SIG-M5 (cell line): ENCODE data around the gene AGO3.
"Not testable (repeated sequence)": the region's sequence is repeated elsewhere in the genome, so short reads cannot be mapped to it uniquely, and the experiment has no call there.

ENCODE experiments used
- DNase-seq: peaks from one replicate; lab custom pipeline; 2025; lab: John Stamatoyannopoulos, UW

Gene AGO3

DNA sequence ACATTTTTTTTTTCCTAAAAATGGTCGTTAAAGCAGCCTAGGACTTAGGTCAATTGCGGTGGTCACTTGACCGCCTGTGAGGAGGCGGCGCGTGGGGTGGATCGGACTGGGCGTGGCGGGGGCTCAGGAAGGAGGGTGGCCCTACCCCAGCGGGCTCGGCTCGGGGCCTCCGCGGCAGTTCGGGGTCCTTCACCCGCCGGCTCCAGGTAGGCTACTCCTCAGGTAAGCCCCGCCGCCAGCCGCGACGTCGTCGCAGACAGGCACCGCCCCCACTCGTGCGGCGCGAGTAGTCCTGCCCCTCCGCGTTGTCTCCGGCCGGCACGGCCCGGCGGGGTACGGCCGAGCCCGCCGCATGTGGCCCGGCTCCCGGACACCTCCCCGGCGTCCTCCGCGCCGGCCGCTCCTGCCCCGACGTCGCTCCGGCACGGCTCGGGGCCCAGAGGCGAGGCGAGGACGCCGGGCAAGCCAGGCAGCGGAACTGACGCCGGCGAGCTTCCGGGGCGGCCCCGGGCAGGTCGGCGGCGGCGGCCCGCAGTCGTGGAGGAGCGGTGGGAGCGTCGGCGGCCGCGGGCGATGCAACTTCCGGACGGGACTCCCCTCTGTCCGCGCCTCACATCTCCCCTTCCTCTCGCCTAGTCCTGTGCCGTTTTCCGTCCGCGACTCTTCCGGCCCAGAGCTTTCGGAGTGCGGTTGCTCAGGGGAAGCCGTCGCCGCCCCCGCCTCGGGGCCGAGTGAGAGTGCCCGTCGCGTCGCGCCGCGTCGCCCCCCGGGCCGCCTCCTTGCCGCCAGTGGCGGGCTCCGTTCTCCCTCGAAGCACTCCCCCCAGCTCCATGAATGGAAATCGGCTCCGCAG, at the start of gene AGO3:
AGO3 (plus strand) TSS at position 513 of the 853 bp plus-strand sequence; CDS start at position 835, 322 bp downstream.
- DNase-seq, result peak; percentile 51

DNA sequence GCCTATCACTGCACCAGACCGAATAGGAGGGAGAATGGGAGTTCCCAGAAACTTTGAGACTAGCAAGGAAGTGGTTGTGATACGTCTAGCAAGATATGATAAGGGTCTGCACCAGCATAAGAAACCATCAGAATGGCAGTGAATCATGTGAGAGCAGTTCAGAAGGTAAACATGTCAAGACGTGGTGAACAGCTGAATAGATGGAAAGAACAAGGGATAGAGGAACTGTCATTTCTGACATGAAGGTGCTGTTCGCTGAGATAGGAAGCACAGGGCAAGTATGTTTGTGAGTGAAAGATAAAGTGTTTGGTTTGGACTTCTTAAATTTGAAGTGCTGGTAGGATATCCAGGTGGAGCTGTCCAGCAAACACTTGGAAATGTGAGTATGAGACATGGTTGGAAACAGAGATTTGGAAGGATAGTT, 49.0 kb upstream of the AGO3 start:
- DNase-seq, result no peak

DNA sequence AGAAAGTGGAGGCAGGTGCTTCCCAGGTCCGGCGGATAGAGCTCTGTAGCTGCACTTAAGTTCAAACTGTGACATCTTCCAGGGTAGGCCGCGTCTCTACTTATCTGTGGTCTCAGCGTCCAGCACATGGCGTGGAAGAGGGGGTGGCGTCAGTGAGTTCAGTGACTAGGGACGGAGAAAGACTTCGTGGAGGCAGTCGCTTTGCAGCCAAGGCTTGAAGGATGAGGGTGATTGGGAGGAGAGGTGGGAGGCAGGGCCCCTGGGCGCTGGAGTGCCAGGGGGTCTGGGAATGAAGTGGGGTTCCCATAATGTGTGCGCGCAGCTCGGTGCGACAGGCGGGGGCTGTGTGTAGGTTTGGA, 48.3 kb upstream of the AGO3 start:
- DNase-seq, result no peak

DNA sequence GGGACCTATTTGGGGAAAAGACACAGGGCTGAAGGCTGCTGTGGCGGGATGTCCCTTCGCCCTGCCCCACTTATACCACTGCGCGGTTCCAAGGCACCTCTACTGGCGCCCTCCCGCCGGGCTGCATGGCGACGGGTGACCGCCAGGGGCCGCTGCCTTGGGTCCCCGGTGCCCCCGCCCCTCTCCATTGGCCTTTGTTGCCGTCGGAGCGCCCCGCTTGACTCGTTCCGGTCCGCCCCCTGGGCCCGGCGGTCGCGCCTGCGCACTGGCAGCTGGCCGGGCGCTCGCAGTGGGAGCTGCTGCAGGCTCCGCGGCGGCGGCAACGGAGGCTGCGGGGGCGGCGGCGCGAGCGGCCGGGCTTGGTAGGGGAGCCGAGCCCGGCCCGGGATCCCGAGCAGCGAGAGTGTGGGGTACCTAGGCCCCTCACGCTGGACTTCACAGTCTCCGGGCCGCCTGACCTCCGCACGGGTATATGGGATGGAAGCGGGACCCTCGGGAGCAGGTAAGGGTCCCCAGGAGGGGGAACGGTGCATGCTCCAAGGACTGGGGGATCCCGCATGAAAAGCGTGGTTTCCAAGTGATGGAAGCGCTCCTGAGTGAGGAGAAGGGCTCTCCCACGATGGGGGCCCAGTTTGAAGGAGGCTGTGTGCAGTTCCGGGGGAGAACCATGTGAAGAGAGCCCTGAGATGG, 47.8 kb upstream of the AGO3 start, which contains the start of gene AGO1:
AGO1 (plus strand) TSS at position 265 of the 690 bp plus-strand sequence; CDS start at position 478, 213 bp downstream.
- DNase-seq, result peak; percentile 38

DNA sequence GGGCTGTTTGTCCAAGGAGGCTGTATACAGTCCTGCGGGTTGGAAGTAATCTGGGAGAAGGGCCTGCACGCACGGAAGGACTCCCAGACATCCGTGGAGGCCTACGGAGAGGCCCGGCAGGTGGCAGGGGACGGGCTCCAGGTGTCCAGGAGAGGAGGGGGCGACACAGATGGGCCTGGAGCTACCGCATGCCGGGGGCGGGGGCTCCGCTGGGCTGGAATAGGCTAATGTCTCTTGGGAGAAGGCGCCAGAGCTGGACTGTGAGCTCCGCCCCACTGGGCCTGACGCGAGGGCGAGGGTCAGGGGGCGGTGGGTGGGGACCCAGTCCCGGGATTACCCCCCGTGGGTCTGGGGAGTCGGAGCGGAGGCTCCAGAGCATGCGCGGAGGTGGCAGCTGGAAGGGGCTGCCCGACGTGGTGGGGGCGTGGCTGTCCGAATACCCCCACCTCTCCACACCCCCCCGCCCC, 47.2 kb upstream of the AGO3 start:
- DNase-seq, result no peak

DNA sequence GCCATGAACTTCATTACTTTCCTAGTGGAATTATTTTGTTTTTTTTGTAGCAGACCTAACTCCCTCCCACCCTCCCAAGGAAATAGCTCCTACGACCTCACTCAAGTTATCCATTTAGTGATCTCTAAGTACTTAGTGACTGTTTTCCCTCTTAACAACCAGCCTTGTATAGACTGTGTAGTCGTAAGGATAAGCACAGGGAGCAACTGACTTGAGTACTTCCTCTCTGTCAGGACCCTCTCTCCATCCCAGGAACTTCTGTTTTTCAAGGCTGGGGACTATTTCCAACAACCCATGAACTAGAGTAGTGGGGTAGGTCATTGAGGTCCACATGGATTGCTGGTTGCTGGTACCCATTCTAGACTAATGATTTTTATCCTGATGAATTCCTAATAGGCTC, 46.0 kb upstream of the AGO3 start:
- no peak for DNase-seq

DNA sequence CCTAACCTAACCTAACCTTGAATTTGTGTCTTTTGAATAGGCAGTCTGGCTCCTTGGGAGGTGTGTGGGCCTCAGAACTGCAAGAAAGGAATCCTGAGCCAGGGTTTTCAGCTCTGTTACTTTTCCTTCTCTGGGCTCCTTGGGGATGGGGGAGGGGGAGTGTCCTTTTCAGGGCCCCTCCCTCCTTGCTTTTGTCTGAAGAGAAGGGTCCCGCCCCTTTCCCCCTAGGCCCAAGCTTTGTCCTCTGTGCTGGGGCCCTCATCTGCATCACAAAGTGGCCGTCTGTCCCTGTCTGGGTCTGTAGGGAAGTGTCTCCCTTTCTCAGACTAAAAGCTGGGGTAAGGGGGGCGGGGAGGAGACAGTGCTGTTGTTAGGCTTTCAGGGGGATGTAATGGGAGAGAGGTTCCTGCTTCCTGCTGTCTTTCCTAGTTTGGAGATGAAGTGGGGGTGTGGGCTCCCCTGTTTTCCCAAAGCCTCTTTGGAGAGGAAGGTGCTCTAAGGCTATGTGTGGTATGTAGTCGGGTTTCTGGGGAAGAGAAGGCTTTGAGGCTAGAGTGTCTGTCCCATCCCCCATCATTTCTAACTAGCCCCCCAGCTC, 44.8 kb upstream of the AGO3 start:
- no peak for DNase-seq

DNA sequence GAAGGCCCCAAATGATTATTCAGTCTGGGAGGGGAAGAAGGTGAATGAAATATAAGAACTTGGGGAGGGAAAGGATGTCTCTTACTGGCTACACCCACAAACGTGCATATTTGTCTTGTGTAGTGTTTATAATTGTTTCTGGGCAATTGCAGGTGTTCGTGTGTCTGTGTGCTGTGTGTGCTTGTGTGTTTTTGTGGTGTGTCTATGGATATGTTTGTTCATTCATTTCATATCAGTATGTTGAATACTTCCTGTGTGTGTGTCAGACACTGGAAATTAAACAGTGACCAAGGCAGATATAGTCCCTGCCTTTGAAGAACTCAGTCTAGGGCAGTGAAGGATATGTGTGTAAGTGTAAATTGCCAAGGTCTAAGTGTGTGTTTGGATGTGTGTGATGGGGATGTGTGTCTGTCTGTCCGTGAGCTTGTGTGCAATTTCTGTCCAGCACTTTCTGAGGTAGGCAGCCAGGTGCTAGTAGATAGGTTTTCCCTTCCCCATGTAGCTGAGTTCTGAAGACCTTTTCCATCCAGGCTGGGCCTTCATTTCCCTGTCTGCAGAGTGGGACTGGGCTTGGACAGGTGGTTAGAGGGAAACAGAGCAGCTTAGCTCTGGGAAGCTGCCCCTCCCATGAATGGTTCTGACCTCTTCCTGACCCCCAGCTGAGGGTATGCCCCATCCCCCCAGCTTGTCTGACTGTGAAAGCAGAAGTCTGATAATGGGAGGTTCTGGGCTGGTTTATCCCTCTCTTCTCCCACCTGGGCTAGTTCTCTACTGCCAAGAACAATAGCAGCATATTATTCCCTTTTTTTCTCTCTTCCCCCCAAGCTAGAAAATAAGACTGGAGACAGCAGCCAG, 44.1 kb upstream of the AGO3 start:
- DNase-seq, result no peak

DNA sequence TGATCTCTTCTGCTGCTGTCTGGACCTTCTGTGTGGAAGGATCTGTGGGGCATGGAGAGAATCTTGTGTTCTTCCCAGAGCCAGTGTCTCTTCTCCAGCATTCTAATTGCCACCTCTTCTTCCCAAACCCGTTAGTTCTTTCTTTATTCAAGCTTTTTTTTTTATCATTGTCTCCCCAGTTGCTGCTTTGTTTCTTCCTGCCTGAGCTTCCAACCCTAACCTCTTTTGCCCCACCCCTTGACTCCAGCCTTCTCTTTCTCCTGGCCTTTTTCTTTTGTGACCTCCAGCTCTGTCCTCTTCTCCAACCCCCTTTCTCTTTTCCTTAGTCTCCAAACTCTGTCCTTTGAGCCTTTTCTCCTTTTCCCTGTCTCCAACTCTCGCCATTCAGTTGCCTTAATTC, 43.4 kb upstream of the AGO3 start:
- no peak for DNase-seq

DNA sequence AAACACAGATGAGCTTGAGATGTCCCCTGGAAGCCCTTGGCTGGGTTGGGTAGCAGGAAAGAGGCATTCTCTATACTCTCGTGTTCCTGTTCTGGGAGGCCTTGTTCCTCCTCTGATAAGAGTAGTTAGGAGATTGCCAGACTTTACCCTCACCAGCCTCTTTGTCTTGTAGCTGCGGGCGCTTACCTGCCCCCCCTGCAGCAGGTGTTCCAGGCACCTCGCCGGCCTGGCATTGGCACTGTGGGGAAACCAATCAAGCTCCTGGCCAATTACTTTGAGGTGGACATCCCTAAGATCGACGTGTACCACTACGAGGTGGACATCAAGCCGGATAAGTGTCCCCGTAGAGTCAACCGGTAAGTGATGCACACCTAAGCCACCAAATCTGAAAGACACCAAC, 42.6 kb upstream of the AGO3 start:
- no peak for DNase-seq

DNA sequence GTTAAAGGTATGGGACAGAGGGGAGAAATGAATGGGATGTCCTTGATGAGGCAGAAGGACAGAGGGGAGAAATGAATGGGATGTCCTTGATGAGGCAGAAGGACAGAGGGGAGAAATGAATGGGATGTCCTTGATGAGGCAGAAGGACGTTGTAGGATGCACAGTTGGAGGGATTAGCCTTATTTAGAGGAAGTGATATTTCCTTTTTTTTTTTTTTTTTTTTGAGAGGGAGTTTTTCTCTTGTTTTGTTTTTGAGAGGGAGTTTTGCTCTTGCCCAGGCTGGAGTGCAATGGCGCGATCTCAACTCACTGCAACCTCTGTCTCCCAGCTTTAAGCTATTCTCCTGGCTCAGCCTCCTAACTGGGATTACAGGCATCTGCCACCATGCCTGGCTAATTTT, 41.9 kb upstream of the AGO3 start:
- DNase-seq, result not testable (repeated sequence)

DNA sequence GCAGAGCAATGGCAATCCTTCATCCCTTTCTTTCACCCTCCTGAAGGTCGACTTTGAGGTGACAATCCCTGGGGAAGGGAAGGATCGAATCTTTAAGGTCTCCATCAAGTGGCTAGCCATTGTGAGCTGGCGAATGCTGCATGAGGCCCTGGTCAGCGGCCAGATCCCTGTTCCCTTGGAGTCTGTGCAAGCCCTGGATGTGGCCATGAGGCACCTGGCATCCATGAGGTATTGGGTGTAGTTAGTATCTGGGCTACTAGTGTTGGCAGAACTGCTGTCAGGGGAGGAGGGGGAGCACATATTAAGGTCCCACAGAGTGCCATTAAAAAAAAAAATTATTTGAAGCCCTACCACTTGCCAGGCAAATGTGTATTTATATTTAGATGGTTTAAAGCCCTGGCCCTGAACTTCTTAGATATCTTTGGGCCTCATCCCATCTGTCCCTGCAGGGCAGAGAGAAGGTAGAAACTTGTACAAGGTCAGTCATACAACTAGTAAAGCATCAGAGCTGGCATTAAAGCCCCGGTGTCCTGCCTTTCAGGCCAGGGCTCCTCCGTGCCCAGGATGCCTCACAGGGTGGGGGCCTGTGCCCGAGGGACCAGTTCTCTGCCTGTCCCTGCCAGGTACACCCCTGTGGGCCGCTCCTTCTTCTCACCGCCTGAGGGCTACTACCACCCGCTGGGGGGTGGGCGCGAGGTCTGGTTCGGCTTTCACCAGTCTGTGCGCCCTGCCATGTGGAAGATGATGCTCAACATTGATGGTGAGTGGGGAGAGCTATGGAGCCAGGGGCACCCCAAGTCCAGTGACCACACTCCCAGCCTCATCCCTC, 37.6 kb upstream of the AGO3 start:
- no peak for DNase-seq

DNA sequence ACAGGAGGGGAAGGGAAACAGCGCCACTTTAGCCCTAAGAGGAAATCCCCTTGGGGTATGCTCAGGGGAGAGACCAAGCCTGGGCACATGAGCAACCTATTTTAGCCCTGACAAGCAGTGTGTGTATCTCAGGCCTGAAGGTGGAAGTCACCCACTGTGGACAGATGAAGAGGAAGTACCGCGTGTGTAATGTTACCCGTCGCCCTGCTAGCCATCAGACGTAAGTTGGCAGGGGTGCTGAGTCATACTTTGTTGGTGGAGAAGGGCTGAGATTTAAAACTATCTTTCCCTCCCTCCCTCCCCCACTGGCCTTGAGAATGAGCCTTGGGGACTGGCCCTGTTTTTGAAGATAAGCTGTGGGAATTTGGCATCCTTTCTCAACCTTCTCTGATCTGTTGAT, 36.7 kb upstream of the AGO3 start:
- no peak for DNase-seq

DNA sequence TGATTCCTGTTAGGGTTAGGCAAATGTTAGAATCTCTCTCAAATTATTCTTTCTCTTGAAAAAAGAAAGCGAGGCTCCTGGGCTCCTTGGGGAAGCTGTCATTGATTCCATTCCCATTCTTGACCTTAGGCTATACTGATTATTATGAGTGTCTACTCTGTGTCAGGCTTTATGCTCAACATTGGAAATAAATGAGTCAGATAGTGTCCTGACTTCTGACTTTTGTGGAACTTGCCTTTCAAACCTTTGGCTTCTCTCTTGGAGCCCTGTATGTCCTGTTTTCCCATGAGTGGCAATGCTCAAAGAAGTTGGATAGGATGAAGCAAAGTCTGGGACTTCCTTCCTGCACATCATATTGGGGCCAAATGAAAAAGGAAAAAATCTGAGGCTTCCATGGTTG, 36.2 kb upstream of the AGO3 start:
- no peak for DNase-seq

DNA sequence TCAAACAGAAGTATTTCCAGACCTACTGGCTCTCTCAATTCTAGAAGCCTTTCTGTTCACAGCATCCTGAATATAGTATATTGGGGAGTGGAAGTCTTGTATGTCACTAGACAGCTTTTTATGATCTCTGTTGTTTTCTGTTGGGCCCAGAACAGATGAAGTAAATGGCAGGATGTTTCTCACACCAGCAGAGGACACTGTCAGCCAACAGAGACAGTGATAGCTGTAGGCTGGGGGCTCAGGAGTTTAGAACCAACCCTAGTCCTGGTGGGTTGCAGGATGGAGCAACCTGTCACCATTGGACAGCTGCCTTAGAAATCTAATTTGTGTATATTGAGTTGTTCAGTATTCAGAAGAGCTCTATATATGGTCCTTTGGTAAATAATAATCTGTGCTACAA, 31.0 kb upstream of the AGO3 start:
- DNase-seq, result no peak

DNA sequence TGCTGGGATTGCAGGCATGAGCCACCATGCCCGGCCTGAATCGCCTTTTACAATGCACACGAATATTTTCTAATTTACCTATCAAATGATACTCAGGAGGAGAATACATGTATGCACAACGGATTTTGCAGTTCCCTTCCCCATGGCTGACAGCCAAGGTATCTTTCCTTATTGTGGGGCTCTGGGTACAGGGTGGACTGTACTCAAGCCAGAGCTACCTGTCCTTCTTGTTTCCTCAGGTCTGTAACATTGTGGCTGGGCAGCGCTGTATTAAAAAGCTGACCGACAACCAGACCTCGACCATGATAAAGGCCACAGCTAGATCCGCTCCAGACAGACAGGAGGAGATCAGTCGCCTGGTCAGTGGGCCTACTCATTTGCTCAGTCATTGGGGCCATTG, 29.7 kb upstream of the AGO3 start:
- no peak for DNase-seq

DNA sequence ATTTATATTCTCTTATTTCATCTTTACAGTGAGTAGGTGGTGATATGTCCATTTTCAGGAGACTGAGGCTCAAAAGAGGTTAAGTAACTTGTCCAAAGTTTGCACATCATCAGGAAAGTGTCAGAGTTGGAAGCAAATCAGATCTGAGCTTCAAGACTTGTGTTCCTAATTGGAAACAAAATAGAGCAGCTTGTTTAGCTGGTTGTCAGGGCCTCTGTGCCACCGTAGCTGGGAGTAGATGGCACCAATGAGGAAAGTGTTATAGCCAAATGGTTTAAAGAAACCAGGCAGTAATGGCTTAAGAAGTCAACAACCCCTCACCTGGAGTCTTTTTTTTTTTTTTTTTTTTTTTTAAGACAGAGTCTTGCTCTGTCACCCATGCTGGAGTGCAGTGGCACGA, 28.2 kb upstream of the AGO3 start:
- DNase-seq, result no peak

DNA sequence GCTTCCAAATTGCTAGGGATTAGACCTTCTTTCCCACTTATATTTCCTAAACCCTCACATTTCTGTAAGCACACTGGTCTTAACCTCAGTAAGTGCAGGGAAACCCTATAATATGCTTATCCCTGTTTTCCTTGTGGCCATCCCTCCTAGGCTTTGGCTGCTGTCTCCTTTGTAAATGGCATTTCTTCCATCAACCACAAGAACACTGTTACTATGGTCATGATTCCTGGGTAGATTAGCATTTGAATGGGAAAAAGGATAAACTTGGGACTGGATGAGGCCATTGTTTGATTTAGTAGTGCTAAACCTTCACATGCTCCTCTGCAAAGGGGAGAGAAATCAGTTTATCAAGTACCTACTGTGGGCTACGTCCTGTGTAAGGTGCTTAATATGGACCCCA, 16.2 kb upstream of the AGO3 start:
- DNase-seq, result no peak

DNA sequence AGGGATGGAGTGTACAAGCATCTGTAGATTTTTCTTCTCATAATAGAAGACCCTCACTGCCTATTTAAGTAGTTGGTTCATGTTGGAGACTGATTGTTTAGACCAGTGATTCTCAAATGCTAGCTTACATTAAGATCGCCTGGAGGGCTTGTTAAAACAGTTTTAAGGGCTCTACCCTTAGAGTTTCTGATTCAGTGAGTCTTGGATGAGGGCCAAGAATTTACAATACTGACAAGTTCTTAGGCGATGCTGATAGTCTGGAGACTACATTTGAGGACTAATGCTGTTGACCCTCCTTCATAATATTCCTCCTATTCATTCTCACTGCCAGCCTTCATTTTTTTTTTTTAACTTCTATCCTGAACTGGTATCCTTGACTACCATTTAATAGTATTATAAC, 15.2 kb upstream of the AGO3 start:
- no peak for DNase-seq

DNA sequence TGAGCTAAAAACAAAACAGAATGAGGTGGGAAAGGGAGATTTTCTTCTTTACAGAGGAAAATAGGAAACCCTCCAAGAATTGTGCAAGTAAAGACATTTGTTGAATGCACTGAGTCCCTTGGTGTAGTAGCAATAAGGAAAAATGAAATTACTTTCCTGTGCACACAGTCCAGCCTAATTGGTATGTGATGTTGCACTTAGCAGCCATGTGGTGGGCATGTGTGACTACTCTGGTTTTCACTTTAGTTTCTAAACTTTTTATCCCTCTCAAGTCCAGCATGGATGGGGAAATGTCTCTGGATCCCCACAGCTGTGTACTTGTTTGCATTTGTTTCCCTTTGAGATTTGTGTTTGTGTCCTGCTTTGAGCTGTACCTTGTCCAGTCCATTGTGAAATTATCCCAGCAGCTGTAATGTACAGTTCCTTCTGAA, 7.1 kb upstream of the AGO3 start:
- no peak for DNase-seq

DNA sequence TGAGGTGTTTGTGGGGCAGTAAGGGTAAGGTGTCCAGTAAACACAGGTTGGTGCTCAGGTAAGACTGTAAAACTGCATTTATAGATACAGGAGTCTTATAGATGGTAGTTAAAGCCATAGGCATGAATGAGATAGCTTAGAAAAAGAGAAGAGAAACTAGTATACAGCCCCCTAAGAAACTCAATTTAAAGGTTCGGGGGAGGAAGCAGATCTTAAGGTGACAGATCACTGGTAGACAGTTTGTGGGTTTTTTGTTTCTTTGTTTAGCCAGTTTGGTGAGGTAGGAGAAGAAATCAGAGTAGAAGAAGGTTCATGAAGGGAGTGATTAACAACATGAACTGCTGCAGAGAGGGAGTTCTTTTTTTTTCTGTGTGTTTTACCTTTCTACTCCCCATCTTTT, 6.1 kb upstream of the AGO3 start:
- no peak for DNase-seq
